HepG2 (cell line): Measurements from ENCODE around the gene ALDH1A1. TPM values are rescaled to one million over a fixed set of nuclear protein-coding genes. Genes with fewer than 3 reads are reported as not detected.

Source experiments
- CREM ChIP-seq, 2 experiments: sonication (generic) in 1 of 2; formaldehyde crosslinking in 1 of 2; IDR thresholded peaks; 2 replicates each; pipeline versions ENCODE4 v1.4.0 to v1.6.1; 2016 to 2020; ENCODE audit warnings: antibody characterized with exemption in 1 of 2, mild to moderate bottlenecking in 1 of 2, missing genetic modification reagents in 1 of 2
- REPIN1 ChIP-seq: sonication (generic); formaldehyde crosslinking; IDR thresholded peaks from 2 replicates; pipeline ENCODE4 v1.8.0; 2022; ENCODE audit warnings: missing genetic modification reagents, low read depth, mild to moderate bottlenecking, borderline replicate concordance
- SNAPC2 ChIP-seq: sonication (generic); formaldehyde crosslinking; IDR thresholded peaks from 2 replicates; pipeline ENCODE4 v1.8.1; 2022; ENCODE audit warnings: mild to moderate bottlenecking, missing genetic modification reagents
- STAG1 ChIP-seq: sonication (generic); formaldehyde crosslinking; IDR thresholded peaks from 2 replicates; pipeline ENCODE4 v1.4.0; 2020; ENCODE audit warnings: missing genetic modification reagents
- ZFP41 ChIP-seq: sonication (generic); formaldehyde crosslinking; IDR thresholded peaks from 2 replicates; pipeline ENCODE4 v1.4.0; 2020; ENCODE audit warnings: mild to moderate bottlenecking, missing genetic modification reagents, borderline replicate concordance
- ZKSCAN8 ChIP-seq: IDR thresholded peaks from 2 replicates; pipeline ENCODE4 v1.6.1; 2016; ENCODE audit warnings: borderline replicate concordance, missing genetic modification reagents, missing compliant biosample characterization
- ZNF446 ChIP-seq: sonication (generic); formaldehyde crosslinking; IDR thresholded peaks from 2 replicates; pipeline ENCODE4 v1.5.0; 2020; ENCODE audit warnings: mild to moderate bottlenecking, missing genetic modification reagents
- polyA plus RNA-seq, 8 experiments: library from polyadenylated mRNA; depleted of rRNA in 3 of 8; stranded (reverse) in 7 of 8; unstranded in 1 of 8; fragments of >200 nt; fragmentation: Illumina TruSeq in 4 of 8; extraction: Trizol in 4 of 8; gene quantifications; 2 replicates each; pipeline versions ENCODE4 v1.2.1 to v1.2.3, GENCODE V29; 2011 to 2016; ENCODE audit warnings: low read depth in 4 of 8, missing spikeins in 1 of 8, mixed read lengths in 1 of 8; ENCODE audit not compliant: insufficient read depth in 1 of 8
- total RNA-seq, 5 experiments: library from RNA; depleted of rRNA; stranded (reverse); fragments of >200 nt; fragmentation: Illumina TruSeq; extraction: Trizol; gene quantifications; 2 replicates each; pipeline ENCODE4 v1.2.3, GENCODE V29; 2016; ENCODE audit warnings: low read depth in 1 of 5
- TF ChIP-seq, protein P1 (sequence below): sonication (generic); formaldehyde crosslinking; IDR thresholded peaks from 2 replicates; pipeline ENCODE4 v1.4.0; 2020; ENCODE audit warnings: missing genetic modification reagents, borderline replicate concordance
- TF ChIP-seq, protein P2 (sequence below): sonication (generic); formaldehyde crosslinking; IDR thresholded peaks from 2 replicates; pipeline ENCODE4 v1.4.0; 2020; ENCODE audit warnings: mild to moderate bottlenecking, missing genetic modification reagents, borderline replicate concordance
- TF ChIP-seq, protein P3 (sequence below), 2 experiments: fragments of 450-650 bp in 1 of 2; sonication (generic) in 1 of 2; formaldehyde crosslinking; IDR thresholded peaks; 2 replicates each; pipeline versions ENCODE4 v1.5.0 to v1.8.0; 2020 to 2022; ENCODE audit warnings: mild to moderate bottlenecking in 1 of 2, missing genetic modification reagents in 1 of 2

Gene ALDH1A1
- total and polyA plus RNA-seq, 2 of the 13 experiments (the other 11 are each of a cell fraction or from before 2014, with no cell fraction given) = 88.2 to 439 TPM

- TF ChIP-seq REPIN1 (CRISPR knock-in tag) = peak; percentile 82; the same call in 1 of the 2 replicates
- TF ChIP-seq ZFP41 (CRISPR knock-in tag) = peak; percentile 84; the same call in 1 of the 2 replicates
- peak; percentile 61; the same call in 1 of the 2 replicates for TF ChIP-seq CREM (IDR thresholded peaks at IDR 0.05)
- no peak for TF ChIP-seq CREM (CRISPR knock-in tag; IDR thresholded peaks at IDR 0.05)
- TF ChIP-seq SNAPC2 (CRISPR knock-in tag) = peak; percentile 48; the same call in 1 of the 2 replicates
- 0 out of 2 replicates have a peak, but pooled peaks have one; percentile 52 for TF ChIP-seq ZKSCAN8 (CRISPR knock-in tag)
- TF ChIP-seq STAG1 (CRISPR knock-in tag) = no peak
- TF ChIP-seq ZNF446 (CRISPR knock-in tag) = no peak
- TF ChIP-seq, protein P1, sequence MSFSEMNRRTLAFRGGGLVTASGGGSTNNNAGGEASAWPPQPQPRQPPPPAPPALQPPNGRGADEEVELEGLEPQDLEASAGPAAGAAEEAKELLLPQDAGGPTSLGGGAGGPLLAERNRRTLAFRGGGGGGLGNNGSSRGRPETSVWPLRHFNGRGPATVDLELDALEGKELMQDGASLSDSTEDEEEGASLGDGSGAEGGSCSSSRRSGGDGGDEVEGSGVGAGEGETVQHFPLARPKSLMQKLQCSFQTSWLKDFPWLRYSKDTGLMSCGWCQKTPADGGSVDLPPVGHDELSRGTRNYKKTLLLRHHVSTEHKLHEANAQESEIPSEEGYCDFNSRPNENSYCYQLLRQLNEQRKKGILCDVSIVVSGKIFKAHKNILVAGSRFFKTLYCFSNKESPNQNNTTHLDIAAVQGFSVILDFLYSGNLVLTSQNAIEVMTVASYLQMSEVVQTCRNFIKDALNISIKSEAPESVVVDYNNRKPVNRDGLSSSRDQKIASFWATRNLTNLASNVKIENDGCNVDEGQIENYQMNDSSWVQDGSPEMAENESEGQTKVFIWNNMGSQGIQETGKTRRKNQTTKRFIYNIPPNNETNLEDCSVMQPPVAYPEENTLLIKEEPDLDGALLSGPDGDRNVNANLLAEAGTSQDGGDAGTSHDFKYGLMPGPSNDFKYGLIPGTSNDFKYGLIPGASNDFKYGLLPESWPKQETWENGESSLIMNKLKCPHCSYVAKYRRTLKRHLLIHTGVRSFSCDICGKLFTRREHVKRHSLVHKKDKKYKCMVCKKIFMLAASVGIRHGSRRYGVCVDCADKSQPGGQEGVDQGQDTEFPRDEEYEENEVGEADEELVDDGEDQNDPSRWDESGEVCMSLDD (CRISPR knock-in tag) = no peak
- TF ChIP-seq, protein P2, sequence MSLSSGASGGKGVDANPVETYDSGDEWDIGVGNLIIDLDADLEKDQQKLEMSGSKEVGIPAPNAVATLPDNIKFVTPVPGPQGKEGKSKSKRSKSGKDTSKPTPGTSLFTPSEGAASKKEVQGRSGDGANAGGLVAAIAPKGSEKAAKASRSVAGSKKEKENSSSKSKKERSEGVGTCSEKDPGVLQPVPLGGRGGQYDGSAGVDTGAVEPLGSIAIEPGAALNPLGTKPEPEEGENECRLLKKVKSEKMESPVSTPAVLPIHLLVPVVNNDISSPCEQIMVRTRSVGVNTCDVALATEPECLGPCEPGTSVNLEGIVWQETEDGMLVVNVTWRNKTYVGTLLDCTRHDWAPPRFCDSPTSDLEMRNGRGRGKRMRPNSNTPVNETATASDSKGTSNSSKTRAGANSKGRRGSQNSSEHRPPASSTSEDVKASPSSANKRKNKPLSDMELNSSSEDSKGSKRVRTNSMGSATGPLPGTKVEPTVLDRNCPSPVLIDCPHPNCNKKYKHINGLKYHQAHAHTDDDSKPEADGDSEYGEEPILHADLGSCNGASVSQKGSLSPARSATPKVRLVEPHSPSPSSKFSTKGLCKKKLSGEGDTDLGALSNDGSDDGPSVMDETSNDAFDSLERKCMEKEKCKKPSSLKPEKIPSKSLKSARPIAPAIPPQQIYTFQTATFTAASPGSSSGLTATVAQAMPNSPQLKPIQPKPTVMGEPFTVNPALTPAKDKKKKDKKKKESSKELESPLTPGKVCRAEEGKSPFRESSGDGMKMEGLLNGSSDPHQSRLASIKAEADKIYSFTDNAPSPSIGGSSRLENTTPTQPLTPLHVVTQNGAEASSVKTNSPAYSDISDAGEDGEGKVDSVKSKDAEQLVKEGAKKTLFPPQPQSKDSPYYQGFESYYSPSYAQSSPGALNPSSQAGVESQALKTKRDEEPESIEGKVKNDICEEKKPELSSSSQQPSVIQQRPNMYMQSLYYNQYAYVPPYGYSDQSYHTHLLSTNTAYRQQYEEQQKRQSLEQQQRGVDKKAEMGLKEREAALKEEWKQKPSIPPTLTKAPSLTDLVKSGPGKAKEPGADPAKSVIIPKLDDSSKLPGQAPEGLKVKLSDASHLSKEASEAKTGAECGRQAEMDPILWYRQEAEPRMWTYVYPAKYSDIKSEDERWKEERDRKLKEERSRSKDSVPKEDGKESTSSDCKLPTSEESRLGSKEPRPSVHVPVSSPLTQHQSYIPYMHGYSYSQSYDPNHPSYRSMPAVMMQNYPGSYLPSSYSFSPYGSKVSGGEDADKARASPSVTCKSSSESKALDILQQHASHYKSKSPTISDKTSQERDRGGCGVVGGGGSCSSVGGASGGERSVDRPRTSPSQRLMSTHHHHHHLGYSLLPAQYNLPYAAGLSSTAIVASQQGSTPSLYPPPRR (CRISPR knock-in tag) = peak; percentile 68; the same call in 1 of the 2 replicates
- TF ChIP-seq, protein P3, sequence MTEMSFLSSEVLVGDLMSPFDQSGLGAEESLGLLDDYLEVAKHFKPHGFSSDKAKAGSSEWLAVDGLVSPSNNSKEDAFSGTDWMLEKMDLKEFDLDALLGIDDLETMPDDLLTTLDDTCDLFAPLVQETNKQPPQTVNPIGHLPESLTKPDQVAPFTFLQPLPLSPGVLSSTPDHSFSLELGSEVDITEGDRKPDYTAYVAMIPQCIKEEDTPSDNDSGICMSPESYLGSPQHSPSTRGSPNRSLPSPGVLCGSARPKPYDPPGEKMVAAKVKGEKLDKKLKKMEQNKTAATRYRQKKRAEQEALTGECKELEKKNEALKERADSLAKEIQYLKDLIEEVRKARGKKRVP (CRISPR knock-in tag; IDR thresholded peaks at IDR 0.05) = peak in 1 of 2 experiments; percentile 41; a peak in 1 of 4 replicates
Observed at GRCh38 chr9:72858089-72858912, 94.6 kb downstream of the ALDH1A1 start (continued).
